ENCODE data around the gene LKAAEAR1.
A peak's percentile ranks its signal among the peaks of the same experiment; 100 is the strongest.

The LKAAEAR1 gene

DNA sequence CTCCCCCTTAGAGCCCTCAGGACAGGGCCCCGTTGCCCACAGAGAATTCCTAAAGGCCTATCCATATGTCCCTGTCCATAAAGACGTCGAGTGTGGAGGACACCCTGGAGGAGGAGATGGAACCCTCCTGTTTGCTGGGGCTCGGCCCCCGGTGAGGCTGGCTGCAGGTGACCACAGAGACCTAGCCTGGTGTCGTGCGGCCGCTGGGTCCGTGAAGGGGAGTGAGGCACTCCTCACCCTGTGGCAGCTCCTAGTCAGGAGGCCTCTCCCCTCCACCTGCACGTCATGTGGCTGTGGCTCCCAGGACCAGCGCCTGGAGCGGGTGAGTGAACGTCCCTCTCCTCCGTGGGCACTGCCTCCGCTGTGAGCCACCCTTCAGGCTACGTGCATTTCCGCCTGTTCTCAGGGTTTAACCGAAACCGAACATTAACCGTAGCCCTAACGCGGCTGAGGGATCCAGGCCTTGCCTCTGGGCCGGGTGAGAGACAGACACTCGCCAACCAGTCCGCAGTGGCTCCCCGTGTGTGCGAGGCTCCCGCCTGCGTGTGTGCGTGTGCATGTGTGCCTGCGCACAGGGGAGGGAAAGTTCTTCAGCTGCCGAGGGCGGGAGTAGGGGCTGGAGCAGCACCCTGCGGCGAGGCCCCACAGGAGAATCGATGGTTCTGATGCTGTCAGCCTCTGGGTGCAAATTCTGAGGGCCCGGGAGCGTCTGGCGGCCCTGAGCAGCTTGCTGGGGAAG is 27.1 kb downstream of the LKAAEAR1 start:
- peak overlapping the region; percentile 3; the same call in 1 of the 2 replicates for H3K27ac ChIP-seq
- TF ChIP-seq, protein P1, sequence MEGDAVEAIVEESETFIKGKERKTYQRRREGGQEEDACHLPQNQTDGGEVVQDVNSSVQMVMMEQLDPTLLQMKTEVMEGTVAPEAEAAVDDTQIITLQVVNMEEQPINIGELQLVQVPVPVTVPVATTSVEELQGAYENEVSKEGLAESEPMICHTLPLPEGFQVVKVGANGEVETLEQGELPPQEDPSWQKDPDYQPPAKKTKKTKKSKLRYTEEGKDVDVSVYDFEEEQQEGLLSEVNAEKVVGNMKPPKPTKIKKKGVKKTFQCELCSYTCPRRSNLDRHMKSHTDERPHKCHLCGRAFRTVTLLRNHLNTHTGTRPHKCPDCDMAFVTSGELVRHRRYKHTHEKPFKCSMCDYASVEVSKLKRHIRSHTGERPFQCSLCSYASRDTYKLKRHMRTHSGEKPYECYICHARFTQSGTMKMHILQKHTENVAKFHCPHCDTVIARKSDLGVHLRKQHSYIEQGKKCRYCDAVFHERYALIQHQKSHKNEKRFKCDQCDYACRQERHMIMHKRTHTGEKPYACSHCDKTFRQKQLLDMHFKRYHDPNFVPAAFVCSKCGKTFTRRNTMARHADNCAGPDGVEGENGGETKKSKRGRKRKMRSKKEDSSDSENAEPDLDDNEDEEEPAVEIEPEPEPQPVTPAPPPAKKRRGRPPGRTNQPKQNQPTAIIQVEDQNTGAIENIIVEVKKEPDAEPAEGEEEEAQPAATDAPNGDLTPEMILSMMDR (conservative IDR thresholded peaks at IDR 0.05), result no peak

DNA sequence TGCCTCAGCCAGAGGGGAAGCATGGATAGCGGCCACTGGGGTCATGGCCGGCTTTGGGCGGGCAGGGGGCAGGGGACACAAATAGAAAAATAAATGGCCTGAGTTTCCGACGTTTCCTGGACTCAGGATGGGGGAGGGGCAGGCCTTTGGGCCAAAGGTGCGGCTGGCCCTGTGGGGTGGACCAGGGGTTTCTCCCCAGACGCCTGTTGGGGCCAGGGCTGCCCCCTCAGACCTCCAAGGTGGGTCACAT is 27.6 kb downstream of the LKAAEAR1 start:
- H3K27ac ChIP-seq, result no peak overlapping the region
- TF ChIP-seq, protein P1 (conservative IDR thresholded peaks at IDR 0.05), result no peak

DNA sequence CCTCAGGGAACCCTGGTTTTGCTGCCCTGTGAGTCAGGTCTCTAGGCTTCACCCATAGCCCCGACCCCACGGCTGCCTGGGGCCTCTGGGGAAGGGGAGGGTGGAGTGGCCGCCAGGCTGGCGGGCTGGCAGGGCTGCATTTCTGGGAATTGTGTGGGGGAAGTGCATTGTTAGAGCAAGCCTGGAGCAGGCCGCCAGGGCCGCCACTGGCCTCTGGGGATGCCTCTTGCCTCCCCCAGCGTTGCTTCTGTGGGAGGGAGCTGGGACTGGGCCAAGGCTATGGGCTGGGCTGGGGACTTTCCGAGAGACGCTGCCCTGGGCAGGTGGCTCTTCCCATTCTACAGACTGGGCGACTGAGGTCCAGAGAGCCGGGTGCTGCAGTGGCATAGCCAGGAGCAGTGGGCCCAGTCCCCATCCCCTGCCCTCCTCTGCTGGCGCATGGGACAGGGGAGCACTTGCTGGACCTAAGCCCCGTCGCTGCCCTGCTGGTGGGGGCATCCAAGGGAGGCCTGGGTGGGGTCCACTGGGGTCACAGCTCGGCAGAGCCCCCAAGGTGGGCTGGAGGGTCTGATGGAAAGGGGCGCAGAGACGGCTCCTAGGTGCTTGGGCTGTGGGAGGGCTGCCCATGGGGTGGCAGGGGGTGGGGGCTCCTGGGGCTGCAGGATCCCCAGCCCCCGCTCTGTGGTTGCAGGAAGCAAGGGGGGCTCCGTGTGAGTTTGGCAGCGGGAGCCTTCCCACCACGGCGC is 28.1 kb downstream of the LKAAEAR1 start:
- no peak overlapping the region for H3K27ac ChIP-seq
- TF ChIP-seq, protein P1 (conservative IDR thresholded peaks at IDR 0.05), result no peak

DNA sequence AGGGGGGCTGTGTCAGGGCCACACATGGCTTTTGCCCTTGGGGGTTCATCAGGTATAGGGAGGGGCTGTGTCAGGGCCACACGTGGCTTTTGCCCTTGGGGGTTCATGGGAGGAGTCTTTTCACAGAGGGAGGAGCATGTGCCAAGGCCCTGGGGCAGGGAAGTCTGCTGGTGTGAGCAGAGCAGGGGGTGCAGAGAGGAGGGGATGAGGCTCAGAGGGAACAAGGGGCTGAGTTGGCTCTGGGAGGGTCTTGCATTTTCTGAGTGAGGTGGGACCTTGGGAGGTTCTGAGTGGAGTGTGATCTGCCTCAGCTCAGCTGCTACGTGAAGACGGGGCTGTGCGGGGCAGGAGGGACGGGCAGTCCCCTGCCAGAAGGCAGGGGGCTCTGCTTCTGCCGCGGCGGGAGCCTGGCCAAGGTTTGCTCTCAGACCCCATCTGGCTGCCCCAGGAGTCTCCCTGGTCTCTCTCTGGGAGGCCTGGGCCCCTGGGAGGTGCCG is 28.8 kb downstream of the LKAAEAR1 start:
- H3K27ac ChIP-seq, result no peak overlapping the region
- TF ChIP-seq, protein P1 (conservative IDR thresholded peaks at IDR 0.05), result no peak

DNA sequence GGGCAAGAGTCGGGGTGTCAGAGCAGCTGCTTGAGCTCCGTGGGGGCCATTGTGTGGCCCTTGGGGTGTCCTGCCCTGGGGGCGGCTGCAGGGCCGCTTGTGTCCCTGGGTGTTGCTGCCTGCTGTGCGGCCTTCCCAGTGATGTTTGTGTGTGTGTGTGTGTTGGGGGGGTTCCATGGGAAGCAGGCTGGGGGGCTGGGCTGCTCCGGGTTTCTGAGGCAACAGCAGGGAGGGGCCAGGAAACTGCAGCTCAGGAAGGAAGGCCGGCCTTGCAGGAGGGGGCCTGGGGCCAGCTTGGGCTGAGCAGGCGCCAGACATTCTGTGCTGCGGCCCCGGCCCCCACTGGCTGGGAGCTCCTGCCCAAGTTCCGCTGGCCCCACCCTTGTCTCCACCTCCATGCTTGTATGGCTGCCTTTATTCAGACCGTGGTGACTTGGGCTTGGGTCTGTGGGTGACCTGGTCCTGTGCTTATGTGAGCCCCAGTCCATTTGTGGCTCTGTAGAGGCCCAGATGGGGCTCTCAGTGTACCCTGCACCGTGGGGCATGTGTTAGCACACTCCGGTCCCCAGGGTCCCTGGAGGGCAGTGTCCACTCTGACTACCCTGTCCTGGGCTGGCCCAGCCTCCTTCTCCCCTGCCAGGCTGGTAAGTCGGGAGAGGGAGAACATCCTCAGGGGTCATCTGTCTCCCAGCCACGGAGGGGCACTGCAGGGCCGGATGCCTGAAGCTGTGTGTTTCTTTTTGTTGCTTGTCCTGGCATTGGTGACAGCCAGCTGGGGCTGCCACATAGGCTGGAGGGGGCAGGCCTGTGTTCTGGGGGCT is 30.1 kb downstream of the LKAAEAR1 start:
- TF ChIP-seq, protein P1 (conservative IDR thresholded peaks at IDR 0.05), result peak; percentile 37; the same call in 1 of the 2 replicates
- no peak overlapping the region for H3K27ac ChIP-seq

DNA sequence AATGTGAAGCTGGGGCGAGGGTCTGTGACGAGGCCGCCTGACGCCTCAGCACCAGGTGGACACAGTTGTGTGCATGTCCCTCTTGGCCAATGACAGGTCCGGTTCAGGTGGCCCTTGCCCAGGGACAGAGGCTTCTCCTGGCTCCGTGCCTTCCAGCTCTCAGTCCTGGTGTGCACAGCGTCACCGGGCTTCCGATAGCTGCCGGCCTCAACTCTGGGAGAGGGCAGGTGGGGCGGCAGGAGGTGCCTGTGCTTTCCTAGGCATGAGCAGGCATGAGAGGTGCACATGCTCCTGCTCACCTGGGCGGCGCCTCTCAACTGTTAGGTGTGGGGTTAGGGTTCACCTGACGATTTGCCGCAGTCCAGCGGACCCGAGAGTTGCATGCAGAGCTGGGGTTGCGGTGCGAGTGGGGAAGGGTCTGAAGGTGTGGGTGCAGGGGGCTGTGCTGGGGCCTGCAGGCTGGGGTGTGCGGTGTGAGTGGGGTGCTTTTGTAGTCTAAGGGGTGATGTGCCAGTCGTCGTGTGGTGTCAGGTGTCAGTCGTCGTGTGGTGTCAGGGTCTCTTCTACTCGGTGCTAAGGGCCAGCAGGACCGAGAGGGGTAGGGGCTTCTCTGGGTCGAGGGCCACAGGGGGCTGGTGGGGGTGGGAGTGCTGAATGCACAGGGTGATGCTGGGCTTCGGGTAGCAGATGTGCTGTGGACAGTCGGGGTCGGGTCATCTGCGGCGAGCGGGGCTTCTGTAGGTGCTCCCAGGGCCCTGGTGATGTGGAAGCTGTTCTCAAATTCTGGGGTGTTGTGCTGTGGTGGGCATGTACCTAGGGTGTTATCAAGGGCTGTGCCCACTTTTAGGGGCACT is 31.0 kb downstream of the LKAAEAR1 start:
- TF ChIP-seq, protein P1 (conservative IDR thresholded peaks at IDR 0.05), result no peak

More for the DNA sequence above, 31.0 kb downstream of the LKAAEAR1 start:
- no peak overlapping the region for H3K27ac ChIP-seq

All from VCaP (cell line).